ENCODE data around the gene CEP68.
"Not testable (repeated sequence)": the region's sequence is repeated elsewhere in the genome, so short reads cannot be mapped to it uniquely, and the experiment has no call there.

Gene CEP68

DNA sequence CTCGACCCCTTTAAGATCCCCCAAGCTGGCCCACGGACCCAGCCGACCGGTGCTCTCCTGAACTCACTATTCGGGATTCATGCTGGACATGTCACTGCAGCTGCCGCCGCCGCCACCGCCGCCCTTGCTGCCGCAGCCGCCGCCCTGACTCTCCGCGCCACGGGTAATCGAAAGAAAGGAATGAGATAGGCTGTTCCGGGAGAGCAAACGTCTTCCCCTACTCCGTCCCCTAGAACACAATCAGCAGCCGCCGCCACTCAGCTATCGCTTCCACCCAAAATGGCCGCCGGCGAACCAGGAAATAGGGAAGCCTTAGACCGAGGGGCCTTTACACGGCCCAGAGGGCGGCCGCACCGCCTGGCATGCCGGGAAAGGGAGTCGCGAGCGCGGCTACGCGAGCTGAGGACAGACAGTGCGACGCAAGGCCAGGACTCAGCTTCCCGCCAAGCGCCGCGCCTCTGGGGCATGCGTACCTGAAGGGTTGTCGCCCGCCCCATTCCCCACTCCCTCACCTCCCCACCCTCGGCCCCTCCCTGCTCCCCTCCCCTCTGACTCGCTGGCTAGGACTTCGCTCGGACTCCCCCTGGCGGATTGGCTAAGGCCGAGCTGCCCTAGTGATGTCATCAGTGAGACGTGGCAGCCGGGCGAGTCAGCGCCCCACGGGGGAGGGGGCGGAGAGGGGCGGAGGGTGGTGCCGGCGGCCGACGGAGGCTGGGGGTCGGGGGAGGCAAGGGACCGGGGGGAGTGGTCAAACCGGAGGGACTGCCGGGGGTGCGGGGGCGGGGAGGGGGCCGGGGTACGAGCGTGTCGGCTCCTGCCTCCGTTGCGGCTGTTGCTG, 73.8 kb downstream of the CEP68 start, which contains the start of gene RAB1A:
RAB1A (minus strand) TSS at position 281 of the 838 bp plus-strand sequence; CDS start at position 90, 191 bp downstream.
- DNase-seq (ENCODE audit: low read depth), result peak; percentile 99

GRCh38 chr2:65130664-65131175, 74.5 kb downstream of the CEP68 start:
- DNase-seq (ENCODE audit: low read depth), result peak; percentile 1

DNA sequence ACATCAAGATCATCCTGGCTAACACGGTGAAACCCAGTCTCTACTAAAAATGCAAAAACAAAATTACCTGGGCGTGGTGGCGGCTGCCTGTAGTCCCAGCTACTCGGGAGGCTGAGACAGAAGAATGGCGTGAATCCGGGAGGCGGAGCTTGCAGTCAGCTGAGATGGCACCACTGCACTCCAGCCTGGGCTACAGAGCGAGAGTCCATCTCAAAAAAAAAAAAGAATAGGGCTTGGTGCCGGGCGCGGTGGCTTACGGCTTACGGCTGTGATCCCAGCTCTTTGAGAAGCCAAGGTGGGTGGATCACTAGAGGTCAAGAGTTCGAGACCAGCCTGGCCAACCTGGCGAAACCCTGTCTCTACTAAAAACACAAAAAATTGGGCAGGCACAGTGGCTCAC, 76.7 kb downstream of the CEP68 start:
- not testable (repeated sequence) for DNase-seq (ENCODE audit: low read depth)

- DNase-seq (ENCODE audit: low read depth), result no peak
Measured at GRCh38 chr2:65133626-65134025, 77.4 kb downstream of the CEP68 start.

DNA sequence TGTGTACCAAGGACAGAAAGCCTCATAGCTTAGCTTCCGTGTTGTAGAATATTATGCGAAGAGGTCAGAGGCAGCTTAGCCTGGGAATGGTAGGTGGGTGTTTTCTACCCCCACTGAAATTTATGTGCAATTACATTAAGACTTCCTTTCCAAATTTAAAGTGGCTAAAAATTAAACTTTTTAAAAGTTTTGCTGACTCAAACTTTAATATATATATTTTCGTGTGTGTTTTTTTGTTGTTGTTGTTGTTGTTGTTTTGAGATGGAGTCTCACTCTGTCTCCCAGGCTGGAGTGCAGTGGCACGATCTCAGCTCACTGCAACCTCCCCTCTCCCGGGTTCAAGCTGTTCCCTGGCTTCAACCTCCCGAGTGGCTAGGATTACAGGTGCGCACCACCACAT, 77.9 kb downstream of the CEP68 start:
- no peak for DNase-seq (ENCODE audit: low read depth)

GRCh38 chr2:65136253-65136652, 80.0 kb downstream of the CEP68 start:
- no peak for DNase-seq (ENCODE audit: low read depth)

Data from activated T-helper 1 cell treated with Interleukin-2 at 50 U/mL for 16 hours (primary cell).